ENCODE results near the gene RNU1-3.
"Not testable (repeated sequence)": the region's sequence is repeated elsewhere in the genome, so short reads cannot be mapped to it uniquely, and the experiment has no call there.

RNU1-3 gene

DNA sequence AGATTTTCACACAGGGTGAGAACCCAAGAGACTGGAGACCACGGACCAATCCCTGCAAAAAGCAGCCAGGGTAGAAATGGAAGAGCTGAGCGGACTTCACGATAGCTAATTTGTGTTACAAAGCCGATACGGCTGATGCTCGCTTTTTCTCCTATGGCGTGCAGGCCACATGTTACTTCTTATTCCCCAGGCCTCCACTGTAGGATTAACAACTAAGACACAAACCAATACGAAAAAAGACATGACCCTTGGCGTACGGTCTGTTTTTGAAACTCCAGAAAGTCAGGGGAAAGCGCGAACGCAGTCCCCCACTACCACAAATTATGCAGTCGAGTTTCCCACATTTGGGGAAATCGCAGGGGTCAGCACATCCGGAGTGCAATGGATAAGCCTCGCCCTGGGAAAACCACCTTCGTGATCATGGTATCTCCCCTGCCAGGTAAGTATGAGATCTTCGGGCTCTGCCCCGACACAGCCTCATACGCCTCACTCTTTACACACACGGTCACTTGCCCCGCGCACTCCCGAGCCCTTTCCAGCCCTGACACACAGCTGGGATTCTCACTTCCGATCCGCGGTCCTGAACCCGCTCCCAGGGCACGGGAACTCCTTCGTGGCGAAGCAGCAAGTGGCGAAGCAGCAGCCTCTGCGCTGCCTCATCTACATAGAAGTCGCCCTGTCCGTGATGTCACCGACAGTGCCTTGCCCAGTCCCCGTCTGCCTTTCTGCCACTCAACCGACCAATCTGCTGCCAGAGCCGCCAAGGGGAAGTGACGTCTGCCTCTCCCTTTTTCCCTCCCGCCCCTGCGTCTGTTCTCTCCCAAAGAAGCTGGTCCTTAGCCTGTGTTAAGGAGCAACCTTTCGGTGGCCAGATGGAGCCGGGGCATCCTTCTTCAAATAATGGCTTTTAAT lies at the start of gene RNU1-3:
RNU1-3 (minus strand) TSS at position 447 of the 912 bp plus-strand sequence.
- DNase-seq (ENCODE audit: low read depth in 2 of 2) = not testable (repeated sequence)

DNA sequence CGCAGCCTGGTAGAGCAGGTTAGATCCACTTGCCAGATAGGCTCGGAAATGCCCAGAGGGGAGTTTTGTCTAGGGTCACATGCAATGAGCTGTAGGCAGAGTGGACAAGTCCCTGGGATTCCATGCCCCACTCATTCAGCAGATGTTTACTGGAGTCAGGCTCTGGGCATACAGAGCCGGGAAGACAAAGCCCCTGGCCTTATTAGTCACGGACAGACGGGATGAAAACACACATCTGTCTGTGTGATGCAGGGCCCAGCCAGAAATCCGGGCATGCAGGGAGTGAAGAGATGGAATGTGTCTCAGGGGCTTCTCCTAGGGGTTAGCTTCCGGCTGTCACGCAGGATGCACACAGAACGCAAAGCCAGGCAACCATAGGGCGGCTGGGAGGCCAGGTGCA lies 46.7 kb upstream of the RNU1-3 start:
- not testable (repeated sequence) for DNase-seq (ENCODE audit: low read depth in 2 of 2)

DNA sequence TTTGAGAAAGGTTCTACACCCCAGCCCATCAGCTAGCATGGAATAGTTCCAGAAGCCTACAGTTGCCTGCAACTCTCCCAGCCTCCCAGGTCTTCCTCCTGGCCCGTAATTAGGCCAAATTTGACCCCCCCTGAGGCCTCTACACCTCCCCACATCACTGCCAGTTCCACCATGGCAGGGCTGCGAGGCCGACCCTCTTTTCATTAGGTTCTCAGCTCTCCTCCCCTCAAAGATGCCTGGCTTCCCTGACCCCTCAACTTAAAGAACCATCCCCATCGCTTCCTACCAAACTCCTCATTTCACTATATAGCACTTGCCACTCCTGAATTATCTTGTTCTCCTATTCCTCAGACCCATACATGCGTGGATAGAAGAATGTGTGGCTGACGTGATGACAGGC lies 46.2 kb upstream of the RNU1-3 start:
- DNase-seq (ENCODE audit: low read depth in 2 of 2) = not testable (repeated sequence)

DNA sequence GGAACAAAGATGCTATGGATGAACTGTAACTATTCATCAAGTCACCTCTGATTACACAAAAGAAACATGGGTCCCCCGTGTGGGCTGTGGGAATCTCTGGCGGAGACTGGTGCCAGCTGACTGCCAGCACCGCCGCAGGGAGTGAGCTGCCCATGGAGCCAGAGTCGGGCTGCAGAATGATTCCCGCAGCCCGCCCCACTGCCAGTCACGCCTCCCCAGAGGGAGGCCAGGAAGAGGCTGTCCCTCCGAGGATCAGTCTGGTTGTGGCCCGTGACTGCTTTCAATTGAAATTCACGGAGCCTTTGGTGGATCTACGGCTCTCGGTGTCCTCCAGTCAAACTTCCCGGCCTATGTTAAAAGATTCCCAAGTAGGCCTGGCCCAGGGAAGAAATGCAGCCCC lies 45.8 kb upstream of the RNU1-3 start:
- not testable (repeated sequence) for DNase-seq (ENCODE audit: low read depth in 2 of 2)

DNA sequence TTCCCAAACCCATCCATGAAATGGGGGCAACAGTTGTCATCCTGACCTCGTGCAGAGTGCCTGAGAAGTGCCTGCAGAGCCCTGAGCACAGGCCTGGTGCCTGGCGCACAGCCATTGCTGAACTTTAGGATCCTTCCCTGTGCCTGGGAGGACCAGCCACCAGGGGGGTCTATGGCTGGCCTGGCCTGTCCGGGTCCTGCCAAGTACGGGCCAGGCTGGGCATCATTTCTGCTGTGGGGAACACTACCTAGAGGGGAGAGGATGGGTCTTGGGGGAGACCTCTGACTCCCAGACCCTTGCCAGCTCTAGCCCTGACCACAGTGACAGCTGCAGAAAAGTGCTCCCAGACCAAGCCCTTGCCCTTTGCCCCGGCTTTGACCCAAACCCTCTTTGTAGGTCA lies 45.4 kb upstream of the RNU1-3 start:
- not testable (repeated sequence) for DNase-seq (ENCODE audit: low read depth in 2 of 2)

DNA sequence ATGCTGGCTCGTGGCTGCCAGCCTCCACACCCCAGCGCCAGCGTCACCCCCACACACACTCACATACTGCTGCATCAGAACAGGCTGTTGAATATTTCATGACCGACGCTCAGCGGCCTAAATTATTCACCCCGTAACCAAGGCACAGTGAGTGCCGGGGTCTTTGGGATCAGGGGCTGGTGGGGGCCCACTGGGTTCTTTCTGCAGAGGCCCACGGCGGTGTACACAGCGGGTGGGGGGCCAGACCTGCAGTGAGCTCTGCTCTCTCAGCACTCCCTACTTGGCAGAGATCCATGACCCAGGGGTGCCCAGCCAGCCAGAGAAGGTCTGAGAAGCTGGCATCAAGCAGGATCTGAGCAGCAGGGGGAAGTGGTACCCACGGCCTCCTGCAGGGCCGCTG lies 43.9 kb upstream of the RNU1-3 start:
- DNase-seq (ENCODE audit: low read depth in 2 of 2) = not testable (repeated sequence)

DNA sequence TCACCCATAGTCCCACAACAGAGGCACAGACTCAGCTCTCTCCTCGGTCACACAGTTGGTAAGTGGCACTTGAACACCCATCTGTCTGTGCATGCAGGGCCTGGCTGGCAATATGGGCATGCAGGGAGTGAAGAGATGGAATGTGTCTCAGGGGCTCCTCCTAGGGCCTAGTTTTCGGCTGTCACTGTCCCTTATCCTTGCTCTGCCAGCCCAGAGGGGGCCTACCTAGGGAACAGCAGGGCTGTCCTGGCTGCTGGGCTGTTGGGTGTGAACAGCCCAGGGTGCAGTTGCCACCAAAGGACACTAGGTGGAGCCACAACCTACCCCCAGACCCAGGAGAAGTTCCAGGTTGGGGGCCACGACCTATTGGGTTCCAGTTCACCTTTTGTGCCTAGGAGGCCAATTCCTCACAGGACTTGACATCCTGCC lies 42.9 kb upstream of the RNU1-3 start:
- DNase-seq (ENCODE audit: low read depth in 2 of 2) = not testable (repeated sequence)

DNA sequence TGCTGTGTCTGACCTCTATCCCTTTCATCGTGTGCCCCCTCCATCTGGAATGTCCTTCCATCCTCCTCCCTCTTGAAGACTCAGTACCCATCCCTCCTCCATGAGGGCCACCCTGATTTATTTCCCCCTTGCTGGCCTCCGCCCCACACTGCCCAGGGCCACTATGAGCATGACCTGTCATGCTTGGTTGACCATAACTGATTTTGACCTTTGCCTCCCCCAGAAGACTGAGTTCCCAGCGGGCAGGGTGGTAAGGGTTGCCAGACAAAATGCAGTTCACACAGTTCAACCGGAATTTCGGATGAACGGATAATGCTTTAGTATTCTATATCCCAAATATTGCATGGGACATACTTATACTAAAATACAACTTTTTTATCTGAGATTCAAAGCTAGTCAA lies 42.0 kb upstream of the RNU1-3 start:
- not testable (repeated sequence) for DNase-seq (ENCODE audit: low read depth in 2 of 2)

DNA sequence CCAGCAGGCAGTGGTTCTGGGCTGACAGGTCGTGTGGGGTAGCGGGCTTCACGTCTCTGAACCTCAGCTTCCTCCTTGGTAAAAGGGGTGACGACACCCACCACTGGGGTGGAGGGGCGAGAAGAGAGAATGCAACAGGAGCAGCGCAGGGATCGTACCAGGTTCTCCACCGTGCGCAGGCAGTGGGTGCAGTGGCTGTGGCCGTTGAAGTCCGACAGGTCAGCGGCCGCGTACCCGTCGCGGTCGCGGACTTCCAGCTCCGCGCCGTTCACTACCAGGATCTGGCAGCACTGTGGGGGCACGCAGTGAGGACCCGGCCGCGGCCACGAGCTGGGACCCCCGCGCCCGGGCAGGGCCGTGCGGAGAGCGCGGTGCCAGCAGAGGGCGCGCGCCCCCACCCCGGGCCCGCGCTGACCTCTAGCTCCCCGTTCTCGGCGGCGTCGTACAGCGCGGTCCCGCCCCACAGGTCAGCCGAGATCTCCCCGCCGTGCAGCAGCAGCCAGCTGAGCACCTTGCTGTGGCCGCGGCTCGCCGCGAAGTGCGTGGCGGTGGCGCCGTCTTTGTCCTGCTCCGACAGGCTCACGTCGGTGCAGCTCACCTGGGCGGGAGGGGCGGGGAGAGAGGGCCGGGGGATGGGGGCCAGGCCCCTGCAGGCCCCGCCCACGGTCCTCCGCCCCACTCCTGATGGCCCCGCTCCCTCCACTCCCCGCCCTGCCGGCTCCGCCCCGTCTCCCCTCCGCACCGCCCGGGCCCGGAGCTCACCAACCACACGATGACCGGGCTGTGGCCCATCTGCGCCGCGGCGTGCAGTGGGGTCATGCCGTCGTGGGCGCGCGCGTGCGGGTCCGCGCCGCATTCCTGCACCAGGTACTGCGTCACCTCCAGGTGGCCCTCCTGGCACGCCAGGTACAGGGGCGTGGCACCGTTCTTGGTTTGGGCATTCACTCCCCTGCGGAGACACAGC lies 40.7 kb upstream of the RNU1-3 start:
- not testable (repeated sequence) for DNase-seq (ENCODE audit: low read depth in 2 of 2)

DNA sequence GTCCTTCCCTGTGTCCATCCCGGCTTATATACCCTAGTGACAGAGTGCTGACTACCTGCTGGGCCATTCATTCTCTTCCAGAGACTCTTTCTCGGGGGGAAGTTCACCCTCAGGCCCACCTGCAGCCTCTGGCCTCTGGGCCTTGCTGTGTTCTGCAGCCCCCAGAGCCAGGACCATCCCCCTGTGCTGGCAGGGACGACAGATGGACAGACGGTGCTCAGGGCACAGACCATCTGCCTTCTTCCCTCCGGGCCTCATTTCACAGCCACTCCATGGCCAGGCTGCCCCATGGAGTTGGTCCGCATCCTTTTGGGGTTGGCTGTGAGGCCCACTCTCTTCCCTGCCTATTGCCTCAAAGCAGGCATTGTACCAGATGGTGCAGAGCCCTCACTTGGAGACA lies 39.6 kb upstream of the RNU1-3 start:
- DNase-seq (ENCODE audit: low read depth in 2 of 2) = not testable (repeated sequence)

DNA sequence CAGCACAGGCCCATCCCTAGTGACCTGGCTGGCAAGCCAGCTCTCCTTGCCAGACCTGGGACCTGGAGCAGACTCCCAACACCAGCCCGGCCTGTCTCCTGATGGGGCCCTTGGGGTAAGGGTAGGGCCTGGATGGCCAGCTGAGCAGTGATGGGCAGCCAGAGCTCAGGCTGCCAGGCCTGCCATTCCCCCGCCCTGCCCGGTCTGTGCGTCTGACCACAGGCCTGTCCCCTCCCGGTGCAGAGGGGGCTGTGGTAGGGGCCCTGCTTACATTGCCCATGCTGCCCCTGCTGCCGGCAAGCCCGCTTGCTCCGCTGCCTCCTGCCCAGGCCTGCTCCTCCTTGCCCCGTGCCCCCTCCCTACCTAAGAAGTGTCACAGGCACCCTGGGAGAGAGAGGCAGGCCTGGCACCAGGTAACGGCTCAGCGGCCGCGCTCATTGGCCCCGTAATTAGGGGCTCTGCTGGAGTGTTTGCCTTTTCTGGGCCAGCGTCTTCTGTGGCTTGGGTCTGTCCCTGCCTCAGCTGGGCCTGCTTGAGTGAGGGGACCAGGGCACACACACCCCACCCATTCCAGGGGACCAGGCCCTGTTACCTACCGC lies 37.9 kb upstream of the RNU1-3 start:
- DNase-seq (ENCODE audit: low read depth in 2 of 2) = not testable (repeated sequence)

DNA sequence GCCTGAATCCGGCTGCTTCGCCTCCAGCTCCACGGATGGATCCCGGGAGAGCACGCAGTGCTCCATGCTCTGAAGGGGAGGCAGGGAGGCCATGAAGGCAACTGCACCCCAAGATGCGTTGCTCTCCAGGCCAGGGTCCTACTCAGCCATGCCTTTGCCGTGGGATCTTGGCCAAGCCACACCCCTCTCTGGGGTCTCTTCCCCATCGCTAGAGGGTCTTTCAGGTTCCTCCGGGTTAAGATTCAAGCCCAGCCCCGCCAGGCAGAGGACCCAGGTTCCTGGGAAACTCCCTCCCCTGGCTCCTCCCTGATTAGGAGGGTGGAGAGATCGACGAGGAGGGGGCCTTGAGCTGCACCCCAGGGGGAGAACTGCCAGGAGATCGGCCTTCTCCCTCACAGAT lies 37.3 kb upstream of the RNU1-3 start:
- DNase-seq (ENCODE audit: low read depth in 2 of 2) = not testable (repeated sequence)

DNA sequence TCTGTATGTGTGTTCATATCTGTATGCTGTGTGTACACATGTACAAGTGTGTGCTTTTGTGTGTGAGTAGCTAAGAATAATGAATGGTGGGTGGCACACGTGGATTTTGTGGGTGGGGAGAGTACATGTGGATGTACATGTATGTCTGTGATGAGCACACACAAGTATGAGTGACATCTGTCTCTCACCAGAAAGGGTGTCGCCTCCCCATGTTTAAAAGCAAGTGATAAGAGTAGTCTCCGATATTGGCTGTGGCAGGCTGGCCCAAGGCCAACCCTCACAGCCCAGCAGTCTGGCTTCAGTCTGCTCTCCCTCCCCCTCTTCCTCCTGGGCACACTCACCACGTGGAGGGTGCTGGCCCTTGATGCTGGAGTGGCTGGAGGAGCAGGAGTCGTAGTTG lies 36.9 kb upstream of the RNU1-3 start:
- DNase-seq (ENCODE audit: low read depth in 2 of 2) = not testable (repeated sequence)

DNA sequence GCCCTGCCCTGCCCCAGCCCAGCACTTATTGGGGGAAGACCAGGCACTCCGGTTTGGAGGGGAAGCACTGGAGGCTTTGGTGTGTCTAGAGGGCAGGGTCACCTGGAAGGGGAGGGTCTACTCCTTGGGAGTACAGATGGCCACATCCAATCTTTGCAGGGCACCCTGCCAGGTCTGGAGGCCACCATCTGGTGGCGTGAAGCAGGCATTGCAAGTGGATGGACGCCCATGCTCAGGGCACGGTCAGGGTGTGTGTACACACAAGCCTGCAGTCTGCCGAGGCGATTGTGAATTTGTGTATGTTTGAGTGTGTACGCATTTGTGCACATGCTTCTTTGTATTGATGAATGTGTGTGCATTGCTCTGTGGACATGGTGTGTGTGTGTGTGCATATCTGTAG lies 36.4 kb upstream of the RNU1-3 start:
- DNase-seq (ENCODE audit: low read depth in 2 of 2) = not testable (repeated sequence)

DNA sequence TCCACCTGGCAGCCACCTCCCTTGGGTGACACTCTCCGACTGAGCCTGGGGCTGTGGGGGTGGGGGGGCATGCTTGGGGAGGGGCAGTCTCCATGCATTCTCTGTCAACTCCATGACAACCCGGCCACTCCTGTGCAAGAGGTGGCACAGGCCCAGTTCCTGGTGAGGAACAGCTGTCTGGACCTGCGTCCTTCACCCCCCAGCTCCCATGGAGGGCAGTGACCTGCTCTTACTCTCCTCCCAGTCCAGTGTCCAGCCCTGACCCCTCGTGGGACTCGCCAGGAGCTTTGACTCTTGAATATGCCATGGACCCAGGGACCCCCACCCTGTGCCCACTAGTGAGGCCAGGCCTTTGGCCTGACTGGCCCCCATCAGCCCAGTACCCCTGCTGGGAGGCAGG lies 35.5 kb upstream of the RNU1-3 start:
- not testable (repeated sequence) for DNase-seq (ENCODE audit: low read depth in 2 of 2)

DNA sequence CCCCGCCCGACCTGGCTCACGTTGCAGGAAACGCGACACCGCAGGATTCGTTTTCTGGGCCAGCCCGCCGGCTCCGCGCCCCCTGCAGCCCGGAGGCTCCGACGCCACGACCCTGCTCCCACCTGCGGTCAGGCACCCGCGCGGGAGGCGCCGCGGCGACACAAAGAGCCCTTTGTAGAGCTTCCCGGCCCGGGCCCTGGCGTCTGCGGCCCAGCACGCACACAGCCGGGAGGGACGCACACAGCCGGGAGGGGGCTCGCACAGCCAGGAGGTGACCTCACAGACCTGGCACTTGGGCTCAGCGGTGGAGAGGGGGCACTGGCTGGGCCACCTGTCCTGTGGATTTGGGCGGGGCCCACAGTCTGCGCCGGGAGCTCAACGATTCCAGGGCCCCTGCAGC lies 34.4 kb upstream of the RNU1-3 start:
- not testable (repeated sequence) for DNase-seq (ENCODE audit: low read depth in 2 of 2)

DNA sequence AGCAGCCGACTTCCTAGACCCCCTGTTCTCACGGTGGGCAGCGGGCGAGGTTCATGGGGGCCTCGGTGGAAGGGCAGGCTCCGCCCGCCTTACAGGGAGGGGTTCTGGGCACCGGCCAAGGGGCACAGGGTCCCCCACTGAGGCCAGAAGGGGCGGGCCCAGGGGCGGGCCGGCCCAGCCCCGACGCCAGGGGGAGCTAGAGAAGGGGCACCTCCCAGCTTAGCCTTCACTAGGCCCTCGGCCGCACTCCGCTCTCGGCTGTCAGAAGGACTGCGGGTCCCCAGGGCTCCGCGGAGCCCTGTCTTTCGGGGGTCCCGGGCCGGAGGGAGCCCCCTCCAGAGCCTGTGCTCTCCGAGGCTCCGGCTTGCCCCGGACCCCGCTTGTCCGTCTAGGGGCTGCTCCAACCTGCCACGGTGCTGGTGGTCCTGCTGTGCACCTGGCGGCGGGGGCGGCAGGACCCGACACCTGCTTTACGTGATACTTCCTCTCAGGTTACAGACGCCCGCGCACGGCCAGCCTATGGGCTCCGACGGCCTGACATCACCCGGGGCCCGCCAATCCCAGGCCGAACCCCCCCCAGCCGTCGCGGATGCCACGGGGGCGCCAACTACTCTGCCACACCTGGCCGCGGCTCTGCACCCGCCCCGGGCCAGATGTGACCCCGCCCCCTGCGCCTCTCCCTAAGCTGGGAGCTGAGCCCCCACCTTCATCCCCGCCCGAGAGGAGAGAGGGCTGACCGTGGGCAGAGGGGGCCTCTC lies 33.6 kb upstream of the RNU1-3 start:
- DNase-seq (ENCODE audit: low read depth in 2 of 2) = not testable (repeated sequence)

DNA sequence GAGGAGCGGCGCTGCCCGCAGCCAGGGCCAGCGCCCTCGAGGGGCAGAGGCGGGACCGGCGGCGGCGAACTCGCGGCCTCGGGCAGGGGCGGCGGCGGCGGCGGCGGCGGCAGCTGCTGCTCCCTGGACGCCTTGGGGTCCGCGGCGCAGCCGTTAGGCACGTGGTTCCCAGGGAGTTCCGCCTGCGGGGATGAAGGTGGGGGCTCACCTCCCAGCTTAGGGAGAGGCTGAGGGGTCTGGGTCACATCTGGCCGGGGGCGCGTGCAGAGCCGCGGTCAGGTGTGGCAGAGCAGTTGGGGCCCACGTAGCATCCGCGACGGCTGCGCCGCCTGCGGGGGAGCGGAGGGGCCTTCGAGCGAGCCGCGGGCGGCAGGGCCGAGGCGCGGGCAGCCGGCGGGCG lies 32.7 kb upstream of the RNU1-3 start:
- not testable (repeated sequence) for DNase-seq (ENCODE audit: low read depth in 2 of 2)

DNA sequence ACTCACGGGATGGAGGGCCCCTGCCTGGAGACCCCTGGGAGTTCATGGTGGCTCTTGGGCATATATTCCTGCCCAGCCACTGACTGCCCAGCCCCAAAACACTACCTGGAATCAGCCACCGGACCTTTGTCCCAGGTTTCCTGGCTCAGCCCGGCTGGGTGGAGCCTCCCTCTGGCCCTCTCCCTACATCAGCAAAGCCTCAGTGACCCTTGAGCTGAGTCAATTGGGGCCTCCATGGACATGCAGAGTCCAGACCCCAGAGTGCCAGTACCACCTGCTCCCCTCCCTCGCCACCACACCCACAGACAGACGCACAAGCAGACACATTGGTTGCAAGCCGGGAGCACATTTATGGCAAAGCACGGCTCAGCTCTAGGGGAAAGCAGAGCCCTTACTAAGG lies 30.4 kb upstream of the RNU1-3 start:
- not testable (repeated sequence) for DNase-seq (ENCODE audit: low read depth in 2 of 2)

DNA sequence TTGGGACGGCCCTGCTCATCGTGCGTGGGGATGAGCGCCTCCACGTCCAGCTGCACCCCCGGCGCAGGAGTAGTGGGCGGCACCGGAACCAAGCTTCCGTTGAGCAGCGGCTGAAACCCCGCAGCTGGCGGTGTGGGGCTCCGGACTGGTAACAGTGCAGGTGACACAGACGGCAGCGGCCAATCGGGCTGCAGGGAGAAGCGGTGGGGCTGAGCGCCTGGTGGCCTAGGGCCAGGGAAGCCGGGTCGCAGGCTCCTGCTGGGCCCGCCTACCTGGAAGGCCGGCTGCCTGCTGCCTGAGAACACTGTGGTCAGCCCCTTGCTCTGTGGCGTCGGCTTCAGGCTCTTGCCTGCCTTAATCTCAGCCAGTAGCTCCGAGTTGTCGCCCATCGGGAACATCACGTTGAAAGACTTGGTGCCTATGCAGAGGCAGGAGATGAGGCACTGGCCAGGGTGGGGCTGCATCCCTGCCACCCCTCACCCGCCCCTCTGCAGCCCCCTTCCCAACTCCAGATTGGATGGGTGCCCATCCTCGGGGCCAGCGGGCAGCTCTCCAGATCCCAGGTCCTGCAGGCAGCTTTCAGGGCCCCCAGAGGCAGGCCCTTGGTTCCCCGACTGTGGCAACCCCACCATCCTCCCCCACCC lies 29.9 kb upstream of the RNU1-3 start:
- not testable (repeated sequence) for DNase-seq (ENCODE audit: low read depth in 2 of 2)

DNA sequence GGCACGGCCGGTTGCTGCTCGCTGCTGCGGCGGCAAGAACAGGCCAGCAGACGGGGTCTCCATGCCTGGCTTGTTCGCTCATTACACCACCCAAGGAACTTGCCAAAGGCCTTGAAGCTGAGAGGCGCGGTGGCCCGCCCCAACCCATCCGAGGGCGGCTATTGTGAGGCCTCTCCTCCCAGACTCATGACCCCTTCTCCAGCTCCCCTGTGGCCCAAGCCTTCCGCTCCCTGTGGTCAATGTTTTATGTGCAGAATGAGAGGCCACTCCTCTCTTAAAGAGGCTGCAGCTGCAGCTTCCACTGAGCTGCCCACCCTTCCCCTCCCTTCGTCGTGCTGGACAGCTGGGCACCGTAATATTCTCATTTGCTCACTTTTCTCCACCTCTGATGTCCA lies 27.6 kb upstream of the RNU1-3 start:
- DNase-seq (ENCODE audit: low read depth in 2 of 2) = not testable (repeated sequence)
